ENCODE data around the gene RPS21. TPM values are rescaled to one million over a fixed set of nuclear protein-coding genes. Genes with fewer than 3 reads are reported as not detected.

The RPS21 gene
- total and polyA plus RNA-seq, 2 of the 13 experiments (the other 11 are each of a cell fraction or from before 2014, with no cell fraction given): 2,647 to 11,063 TPM

- TF ChIP-seq PHF8 (CRISPR knock-in tag; IDR thresholded peaks at IDR 0.05) (0 out of 2 replicates have a peak, but pooled peaks have one; percentile 8), JUN (CRISPR knock-in tag; IDR thresholded peaks at IDR 0.05) (0 out of 2 replicates have a peak, but pooled peaks have one; percentile 8), ZNF354B (CRISPR knock-in tag; IDR thresholded peaks at IDR 0.05) (0 out of 2 replicates have a peak, but pooled peaks have one; percentile 34), HES4 (CRISPR knock-in tag; IDR thresholded peaks at IDR 0.05; ENCODE audit: borderline replicate concordance) (0 out of 2 replicates have a peak, but pooled peaks have one; percentile 12), ZNF282 (IDR thresholded peaks at IDR 0.05; ENCODE audit: partially characterized antibody) (no peak), TMF1 (CRISPR knock-in tag; IDR thresholded peaks at IDR 0.05; ENCODE audit: low read depth) (0 out of 2 replicates have a peak, but pooled peaks have one; percentile 37), PLSCR1 (CRISPR knock-in tag; IDR thresholded peaks at IDR 0.05; ENCODE audit: borderline replicate concordance) (no peak), ZNF776 (CRISPR knock-in tag; IDR thresholded peaks at IDR 0.05) (peak; percentile 65; the same call in 1 of the 2 replicates), BORCS8-MEF2B (CRISPR knock-in tag; IDR thresholded peaks at IDR 0.05) (0 out of 2 replicates have a peak, but pooled peaks have one; percentile 33), ZNF326 (CRISPR knock-in tag; IDR thresholded peaks at IDR 0.05; ENCODE audit: borderline replicate concordance) (no peak), ZEB1 (IDR thresholded peaks at IDR 0.05; ENCODE audit: insufficient replicate concordance, low read depth) (peak; percentile 49), TAF1 (CRISPR knock-in tag; IDR thresholded peaks at IDR 0.05) (0 out of 2 replicates have a peak, but pooled peaks have one; percentile 9), ZIK1 (CRISPR knock-in tag; IDR thresholded peaks at IDR 0.05; ENCODE audit: borderline replicate concordance, low read depth) (peak; percentile 69; the same call in 1 of the 2 replicates), LBX2 (CRISPR knock-in tag; IDR thresholded peaks at IDR 0.05; ENCODE audit: borderline replicate concordance) (0 out of 2 replicates have a peak, but pooled peaks have one; percentile 30), ZXDC (CRISPR knock-in tag; IDR thresholded peaks at IDR 0.05) (0 out of 2 replicates have a peak, but pooled peaks have one; percentile 31), ZNF451 (CRISPR knock-in tag; IDR thresholded peaks at IDR 0.05) (0 out of 2 replicates have a peak, but pooled peaks have one; percentile 2), HNF4G (IDR thresholded peaks at IDR 0.05; ENCODE audit: borderline replicate concordance, low read depth, low read length) (no peak), HNF4G (CRISPR knock-in tag; IDR thresholded peaks at IDR 0.05; ENCODE audit: borderline replicate concordance, low read depth) (no peak), ZNF513 (CRISPR knock-in tag; conservative IDR thresholded peaks at IDR 0.05) (0 out of 2 replicates have a peak, but pooled peaks have one; percentile 37), FOXK2 (IDR thresholded peaks at IDR 0.05) (no peak), ZNF496 (CRISPR knock-in tag; IDR thresholded peaks at IDR 0.05; ENCODE audit: insufficient replicate concordance) (no peak), MXD1 (CRISPR knock-in tag; IDR thresholded peaks at IDR 0.05) (peak; percentile 11; the same call in 1 of the 2 replicates), ARID2 (CRISPR knock-in tag; IDR thresholded peaks at IDR 0.05; ENCODE audit: borderline replicate concordance) (0 out of 2 replicates have a peak, but pooled peaks have one; percentile 39), HIVEP1 (CRISPR knock-in tag; IDR thresholded peaks at IDR 0.05) (0 out of 2 replicates have a peak, but pooled peaks have one; percentile 0), CEBPG (CRISPR knock-in tag; IDR thresholded peaks at IDR 0.05) (no peak)
Measured at GRCh38 chr20:62413025-62413570, 26.2 kb downstream of the RPS21 start (continued).

All from HepG2 (cell line).